SKM-1 treated with dmso at 0.1 percent for 144 hours (cell line): ENCODE results near the gene TOMM70.
"Not testable (repeated sequence)": the region's sequence is repeated elsewhere in the genome, so short reads cannot be mapped to it uniquely, and the experiment has no call there.

Source experiments
- DNase-seq: peaks from one replicate; lab custom pipeline; 2025; ENCODE audit not compliant: unreplicated experiment; lab: John Stamatoyannopoulos, UW

Gene TOMM70

DNA sequence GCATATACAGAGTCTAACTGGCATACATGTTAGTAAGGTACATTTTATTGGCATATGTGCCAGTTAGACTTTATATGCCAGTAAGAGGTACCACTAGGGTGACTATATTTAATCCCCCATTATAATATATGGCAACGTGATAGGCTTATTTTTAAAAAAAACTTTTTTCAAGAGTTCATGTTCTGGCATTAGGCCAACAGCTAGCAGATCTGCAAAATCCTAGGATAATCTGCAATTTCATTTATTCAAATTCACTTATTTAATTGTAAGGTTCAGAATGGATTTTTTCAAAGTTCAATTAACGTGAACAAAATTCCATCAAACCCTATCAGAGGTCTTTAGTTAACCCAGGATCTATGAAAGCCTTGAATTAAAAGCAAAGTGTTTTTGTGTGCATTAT is 34.5 kb downstream of the TOMM70 start:
- DNase-seq = no peak

DNA sequence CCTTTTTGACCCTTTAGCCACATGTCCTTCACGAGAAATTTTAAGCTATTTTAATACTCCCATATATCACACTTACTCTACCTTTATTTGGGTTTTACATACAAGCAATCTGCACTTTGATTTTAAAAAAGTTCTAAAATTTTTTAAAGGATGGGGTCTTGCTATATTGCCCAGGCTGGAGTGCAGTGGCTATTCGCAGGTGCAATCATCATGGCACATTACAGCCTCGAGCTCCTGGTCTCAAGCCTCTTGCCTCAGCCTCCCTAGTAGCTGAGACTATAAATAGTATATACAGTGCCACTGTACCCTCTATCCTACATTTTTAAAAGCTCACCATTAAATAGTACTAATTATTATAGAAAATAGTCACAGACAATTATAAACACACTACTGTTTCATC is 36.5 kb downstream of the TOMM70 start:
- DNase-seq = no peak

- DNase-seq = no peak
Measured at GRCh38 chr3:100361897-100362296, 39.0 kb downstream of the TOMM70 start.

DNA sequence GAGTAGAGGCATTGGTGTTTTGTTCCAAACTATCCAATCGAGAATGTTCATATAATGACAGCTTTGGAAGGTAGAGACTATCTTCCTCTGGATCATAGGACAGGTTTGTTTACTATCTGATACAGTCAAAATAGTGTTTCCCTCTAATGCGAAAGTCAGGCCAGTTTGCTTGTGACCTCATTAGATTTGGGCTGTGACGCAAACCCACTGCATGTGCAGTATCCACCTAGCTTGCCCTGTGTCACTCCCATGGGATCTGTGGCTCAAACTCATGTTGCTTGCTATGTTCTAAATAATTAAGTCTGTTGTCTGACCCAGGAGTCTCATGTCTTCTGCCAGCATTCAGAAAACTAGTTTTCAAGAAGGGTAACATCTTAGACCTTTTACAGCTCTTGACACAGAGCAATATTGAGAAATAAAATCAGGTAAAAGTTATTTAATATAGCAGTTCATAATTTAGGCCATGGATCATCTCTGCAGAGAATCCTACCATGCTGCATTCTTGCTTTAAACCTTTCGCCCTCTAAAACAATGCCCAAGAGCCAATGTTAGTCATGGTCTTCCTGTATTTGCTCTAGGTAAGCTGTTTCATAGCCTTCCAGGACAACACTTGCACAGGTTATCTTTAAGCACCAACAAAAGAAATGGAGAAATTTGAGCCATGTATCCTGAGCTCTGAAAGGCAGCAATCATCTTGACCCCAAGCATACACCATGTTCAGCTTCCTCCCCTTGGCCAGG is 40.0 kb downstream of the TOMM70 start:
- no peak for DNase-seq

DNA sequence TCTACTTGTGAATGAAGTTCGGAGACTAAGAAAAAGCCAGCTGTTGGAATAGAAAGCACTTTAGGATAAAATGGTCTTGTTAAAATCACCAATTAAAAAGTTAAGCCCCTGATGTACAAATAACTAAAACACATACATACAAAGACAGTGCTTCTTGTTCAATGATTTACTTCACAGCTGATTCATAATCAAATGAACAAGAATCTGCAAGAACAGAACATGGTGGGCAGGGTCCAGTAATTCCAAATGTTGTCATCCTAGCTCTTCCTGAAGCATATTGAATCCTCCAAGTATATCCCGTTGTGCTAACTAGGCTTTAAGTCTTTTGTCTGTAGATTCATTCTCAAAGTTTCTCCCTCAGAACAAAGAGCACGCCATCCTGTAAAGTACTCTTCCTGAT is 41.9 kb downstream of the TOMM70 start:
- no peak for DNase-seq

DNA sequence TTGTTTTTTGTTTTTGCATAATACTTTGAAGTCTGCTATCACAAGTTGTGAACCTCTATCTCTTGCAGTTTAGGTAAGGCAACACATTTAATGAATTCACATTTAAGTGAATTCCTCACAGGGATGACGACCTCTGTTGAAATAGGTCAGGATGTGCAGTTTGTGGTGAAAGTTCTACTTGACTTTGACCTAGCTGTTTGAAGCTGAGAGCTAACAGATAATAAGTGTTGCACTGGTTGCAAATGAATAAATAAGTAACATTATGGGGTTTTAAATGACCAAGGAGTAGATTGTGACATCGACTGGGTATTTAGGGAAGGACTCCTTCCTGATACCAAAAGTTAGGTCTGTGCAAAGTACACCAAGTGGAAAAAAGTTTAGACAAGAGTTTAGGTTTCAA is 42.5 kb downstream of the TOMM70 start:
- DNase-seq = no peak

GRCh38 chr3:100354850-100355249 is 46.0 kb downstream of the TOMM70 start:
- no peak for DNase-seq

GRCh38 chr3:100352296-100353231 is 48.3 kb downstream of the TOMM70 start:
- no peak for DNase-seq

DNA sequence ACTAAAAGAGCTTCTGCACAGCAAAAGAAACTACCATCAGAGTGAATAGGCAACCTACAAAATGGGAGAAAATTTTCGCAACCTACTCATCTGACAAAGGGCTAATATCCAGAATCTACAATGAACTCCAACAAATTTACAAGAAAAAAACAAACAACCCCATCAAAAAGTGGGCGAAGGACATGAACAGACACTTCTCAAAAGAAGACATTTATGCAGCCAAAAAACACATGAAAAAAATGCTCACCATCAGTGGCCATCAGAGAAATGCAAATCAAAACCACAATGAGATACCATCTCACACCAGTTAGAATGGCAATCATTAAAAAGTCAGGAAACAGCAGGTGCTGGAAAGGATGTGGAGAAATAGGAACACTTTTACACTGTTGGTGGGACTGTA is 49.1 kb downstream of the TOMM70 start:
- DNase-seq = not testable (repeated sequence)

DNA sequence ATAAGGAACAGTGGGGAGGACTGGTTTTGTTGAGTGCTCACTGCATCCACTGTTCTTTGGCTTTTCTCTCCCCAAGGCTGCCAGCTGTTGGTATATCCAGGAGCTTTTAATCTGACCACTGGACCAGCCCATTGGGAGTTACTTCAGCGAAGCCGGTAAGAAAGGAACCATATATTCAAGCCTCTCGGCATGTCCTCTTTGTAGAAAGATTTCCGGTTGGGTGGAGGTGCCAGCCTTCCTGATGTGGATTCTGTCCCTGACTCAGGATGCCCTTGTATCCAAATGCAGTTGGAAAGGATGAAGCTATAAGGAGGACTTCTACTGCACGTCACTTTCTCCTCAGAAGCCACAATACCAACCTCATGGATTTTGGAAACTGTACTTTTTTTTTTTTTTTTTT is 52.2 kb downstream of the TOMM70 start:
- no peak for DNase-seq

GRCh38 chr3:100340527-100340926 is 60.4 kb downstream of the TOMM70 start:
- DNase-seq = no peak

DNA sequence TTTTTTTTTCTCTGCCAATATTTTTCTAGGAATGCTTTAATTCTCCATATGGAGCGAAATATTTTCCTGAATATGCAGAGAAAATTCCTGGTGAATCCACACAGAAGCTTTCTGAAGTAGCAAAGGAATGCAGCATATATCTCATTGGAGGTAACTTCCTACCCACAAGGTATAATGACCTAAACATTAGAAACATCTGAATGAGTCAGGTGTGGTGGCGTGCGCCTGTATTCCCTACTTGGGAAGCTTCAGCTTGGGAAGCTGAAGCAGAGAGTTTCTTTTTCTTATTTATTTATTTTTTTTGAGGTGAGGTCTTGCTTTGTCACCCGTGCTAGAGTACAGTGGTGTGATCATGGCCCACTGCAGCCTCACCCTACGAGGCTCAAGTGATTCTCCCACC is 61.1 kb downstream of the TOMM70 start:
- no peak for DNase-seq

DNA sequence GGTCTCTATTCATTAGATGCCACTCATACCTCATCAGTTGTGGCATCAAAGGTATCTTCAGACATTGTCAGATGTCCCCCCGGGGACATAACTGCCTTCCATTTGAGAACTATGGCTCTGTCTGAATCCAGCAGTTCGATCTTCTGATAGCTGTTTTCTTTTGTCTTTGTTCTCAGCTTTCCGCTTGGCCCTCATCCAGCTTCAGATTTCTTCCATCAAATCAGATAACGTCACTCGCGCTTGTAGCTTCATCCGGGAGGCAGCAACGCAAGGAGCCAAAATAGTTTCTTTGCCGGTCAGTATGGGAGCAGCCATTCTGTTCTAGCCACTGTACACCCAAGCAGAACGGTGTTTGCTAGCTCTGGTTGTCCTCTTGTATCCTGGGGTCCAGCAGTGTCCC is 62.0 kb downstream of the TOMM70 start:
- no peak for DNase-seq

- not testable (repeated sequence) for DNase-seq
Measured at GRCh38 chr3:100336229-100336628, 64.7 kb downstream of the TOMM70 start.

DNA sequence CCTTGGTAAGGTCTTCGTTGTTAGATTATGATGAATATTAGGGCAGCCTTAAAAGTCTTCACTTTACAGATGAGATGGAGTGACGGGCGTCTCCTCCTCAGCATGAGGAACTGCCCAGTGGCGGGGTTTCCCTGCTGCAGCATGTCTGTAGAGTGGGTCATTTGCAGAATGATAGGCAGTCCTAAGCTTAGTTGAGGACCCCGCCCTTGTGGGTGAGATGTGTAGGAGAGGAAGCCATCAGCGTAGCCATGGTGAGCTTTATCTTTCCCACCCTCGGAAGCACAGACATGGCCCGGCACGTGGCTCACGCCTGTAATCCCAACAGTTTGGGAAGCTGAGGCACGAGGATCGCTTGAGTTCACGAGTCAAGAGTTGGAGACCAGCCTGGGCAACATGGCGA is 65.5 kb downstream of the TOMM70 start:
- peak; percentile 22 for DNase-seq

DNA sequence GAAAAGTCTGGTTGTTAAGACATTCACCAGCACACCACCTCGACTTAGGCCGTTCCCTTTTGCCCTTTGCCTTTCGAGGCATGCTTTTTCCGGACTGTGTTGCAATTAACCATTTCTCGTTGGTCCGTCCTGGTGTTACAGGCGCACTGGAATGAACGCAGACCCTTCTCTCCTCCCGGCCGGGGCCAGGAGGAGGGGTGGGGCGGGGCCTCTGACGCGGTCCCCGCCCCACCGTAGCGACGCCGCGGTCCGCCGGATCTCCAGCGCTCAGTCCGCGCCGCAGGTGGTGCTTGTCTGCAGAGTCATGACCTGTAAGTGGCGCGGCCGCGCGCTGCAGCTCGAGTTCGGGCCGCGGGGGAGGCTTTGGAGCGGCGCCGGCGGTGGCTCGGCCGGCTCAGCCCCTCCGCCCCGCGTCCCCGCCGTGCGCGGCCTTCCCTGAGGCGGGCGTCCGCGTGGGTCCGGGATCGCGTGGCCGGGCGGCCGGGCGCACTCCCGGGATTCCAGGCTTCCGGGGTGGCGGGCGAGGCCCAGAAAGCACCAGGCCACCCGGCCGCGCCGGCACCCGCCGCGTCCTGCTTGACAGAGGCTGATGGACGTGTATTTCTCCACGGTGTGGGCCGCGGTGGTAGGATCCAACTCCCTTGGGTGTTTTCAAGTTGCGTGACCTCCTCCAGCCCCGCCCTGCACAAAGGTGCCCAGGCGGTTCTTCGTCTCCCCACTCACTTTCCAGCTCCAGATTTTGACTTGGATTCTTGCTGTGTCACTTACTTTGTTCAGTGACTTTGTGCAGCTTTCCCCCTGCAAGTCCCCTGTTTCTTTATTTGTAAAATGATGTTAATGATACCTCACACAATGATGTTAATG is 66.2 kb downstream of the TOMM70 start, which contains the start of gene NIT2:
TSS of gene NIT2 (plus strand) at position 270 of the 864 bp plus-strand sequence. CDS start at position 305, 35 bp downstream.
- DNase-seq = peak; percentile 89

GRCh38 chr3:100333970-100334487 is 66.9 kb downstream of the TOMM70 start:
- DNase-seq = no peak

- no peak for DNase-seq
Measured at GRCh38 chr3:100333051-100333450, 67.8 kb downstream of the TOMM70 start.

DNA sequence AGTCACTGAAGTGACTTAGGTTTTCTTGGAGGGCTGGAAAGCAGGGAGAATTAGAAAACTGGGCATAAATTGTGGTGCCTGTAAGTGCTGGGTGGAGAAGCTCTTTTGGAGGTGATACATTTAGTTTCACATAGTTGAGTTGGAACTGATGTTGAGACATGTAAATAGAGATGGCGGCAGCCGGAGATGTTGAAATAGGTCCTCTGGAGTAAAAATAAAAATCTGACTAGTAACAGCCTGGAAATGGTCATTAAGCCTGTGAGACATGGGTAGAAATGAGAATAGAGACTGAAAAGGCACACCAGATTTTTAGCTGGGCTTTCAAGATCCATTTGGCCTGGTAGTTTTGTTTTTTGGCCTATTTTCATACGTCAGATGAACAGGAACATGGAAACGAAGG is 69.2 kb downstream of the TOMM70 start:
- DNase-seq = no peak

GRCh38 chr3:100330651-100331050 is 70.2 kb downstream of the TOMM70 start:
- DNase-seq = no peak
